ENCODE measurements around the gene INO80E. TPM values are rescaled to one million over a fixed set of nuclear protein-coding genes. Genes with fewer than 3 reads are reported as not detected.
"Not testable (repeated sequence)": the region's sequence is repeated elsewhere in the genome, so short reads cannot be mapped to it uniquely, and the experiment has no call there.

The INO80E gene
- polyA plus RNA-seq, 3 donors, result 37.3 to 69.5 (median 50.1) TPM

DNA sequence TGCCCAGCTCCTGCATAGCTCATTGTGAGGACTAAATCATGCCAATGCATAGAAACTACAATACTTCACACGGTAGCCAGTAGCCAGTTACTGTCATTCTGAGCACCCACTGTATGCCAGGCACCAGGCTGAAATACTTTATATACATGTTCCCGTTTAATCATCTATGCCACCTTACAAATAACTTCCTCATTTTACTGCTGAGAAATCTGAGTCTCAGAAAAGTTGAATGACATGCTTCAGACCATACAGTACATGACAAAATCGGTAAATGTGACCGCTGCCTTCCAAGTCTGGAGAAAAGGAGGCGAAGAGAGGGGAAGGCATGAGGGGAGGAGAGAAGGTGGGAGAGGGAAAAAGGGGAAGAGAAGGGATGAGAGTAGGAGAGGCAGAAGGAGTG is 44.2 kb downstream of the INO80E start:
- 49 to 75% (median 51%) methylated on average over 5 of the region's 5 CpGs for WGBS, 3 donors
- H3K27ac ChIP-seq (ENCODE audit: low read depth, low read length), result no peak overlapping the region

DNA sequence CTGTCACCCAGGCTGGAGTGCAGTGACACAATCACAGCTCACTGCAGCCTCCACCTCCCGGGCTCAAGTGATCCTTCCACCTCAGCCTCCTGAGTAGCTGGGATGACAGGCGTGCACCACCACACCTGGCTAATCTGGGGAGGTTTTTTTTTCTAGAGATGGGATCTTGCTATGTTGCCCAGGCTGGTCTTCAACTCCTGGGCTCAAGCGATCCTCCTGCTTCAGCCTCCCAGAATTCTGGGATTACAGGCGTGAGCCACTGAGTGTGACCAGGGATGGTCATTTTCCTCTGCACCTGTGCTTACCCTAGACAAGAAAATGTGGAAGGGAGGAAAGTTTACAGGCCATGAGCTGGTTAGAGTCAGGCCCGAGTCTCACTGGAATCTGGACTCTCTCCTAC is 44.6 kb downstream of the INO80E start:
- WGBS, 3 donors, result 86 to 91% (median 86%) methylated on average over 5 of the region's 5 CpGs
- not testable (repeated sequence) for H3K27ac ChIP-seq (ENCODE audit: low read depth, low read length)

DNA sequence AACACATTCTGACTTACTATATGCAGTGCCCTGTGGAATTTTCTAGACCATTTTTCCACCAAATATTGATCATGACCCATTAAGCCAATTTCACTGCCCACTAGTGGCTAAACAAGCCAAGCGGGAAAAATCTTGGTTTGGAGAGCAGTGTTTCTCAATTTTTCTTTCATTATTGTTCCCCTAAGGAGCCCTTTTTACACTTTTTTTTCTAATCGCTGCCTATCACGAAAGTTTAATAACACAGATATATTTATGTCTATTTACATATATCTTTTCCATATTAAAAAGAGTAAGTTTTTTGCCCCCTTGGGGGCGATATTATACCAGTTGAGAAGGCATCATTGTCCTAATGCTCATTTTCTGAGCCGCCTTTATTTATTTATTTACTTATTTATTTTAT is 45.8 kb downstream of the INO80E start:
- WGBS, 3 donors, result 16 to 24% (median 16%) methylated on average over 5 of the region's 5 CpGs
- no peak overlapping the region for H3K27ac ChIP-seq (ENCODE audit: low read depth, low read length)

DNA sequence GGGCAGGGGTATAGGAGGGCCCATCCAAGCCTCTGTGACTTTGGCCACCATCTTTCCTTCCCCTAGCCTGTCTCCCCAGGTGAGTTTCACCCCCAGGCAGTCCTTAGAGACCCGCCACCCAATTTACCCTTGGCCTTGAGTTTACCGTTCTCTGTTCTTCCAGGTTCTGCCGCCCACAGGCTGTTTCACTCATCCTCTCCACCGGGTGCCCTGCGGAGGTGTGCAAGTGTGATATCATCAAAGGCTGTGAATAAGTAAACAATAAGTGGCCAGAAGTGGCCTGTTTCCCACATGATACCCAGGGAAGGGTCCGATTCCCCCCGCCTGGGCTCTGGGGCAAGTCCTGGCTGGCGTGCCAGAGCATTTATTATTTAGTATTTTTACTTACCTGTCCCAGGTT is 50.1 kb downstream of the INO80E start:
- WGBS, 3 donors, result 44 to 84% (median 72%) methylated on average over 8 of the region's 8 CpGs
- H3K27ac ChIP-seq (ENCODE audit: low read depth, low read length), result no peak overlapping the region

DNA sequence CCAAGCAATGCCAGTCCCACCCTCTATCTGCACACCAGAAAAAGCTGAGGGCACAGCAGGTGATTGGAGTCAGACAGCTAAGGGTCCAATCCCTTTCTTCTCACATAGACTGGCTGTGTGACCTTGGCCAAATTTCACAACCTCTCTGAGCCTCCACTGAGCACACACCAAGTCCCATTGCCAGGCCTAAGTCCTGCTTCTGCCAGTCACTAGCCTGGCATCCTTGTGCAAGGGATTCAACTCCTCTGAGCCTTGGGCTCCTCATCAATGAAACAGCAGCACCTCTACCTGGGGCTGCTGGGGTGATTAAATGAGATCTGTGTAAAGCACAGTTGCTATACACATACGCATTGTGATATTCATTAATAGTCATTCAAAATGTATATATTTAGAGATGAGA is 50.5 kb downstream of the INO80E start:
- no peak overlapping the region for H3K27ac ChIP-seq (ENCODE audit: low read depth, low read length)
- 90 to 96% (median 92%) methylated on average over 1 of the region's 1 CpG for WGBS, 3 donors

DNA sequence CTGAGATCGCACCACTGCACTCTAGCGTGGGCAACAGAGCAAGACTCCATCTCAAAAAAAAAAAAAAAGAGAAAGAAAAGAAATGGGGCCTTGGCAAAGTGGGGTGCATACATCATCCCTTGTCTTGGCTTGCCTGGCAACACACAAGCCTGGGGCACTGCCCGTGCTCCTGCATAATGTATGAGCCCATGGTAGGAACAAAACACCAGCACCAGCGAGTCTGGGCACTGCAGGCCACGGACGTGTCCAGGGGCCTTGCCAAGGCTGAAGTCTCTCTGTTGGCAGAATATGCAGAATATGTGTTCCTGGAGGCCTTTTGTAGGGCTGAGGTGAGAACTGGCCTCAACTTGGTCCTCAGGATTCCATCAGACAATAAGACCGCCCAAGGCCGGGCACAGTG is 53.8 kb downstream of the INO80E start:
- WGBS, 3 donors, result 91 to 95% (median 94%) methylated on average over 8 of the region's 8 CpGs
- H3K27ac ChIP-seq (ENCODE audit: low read depth, low read length), result no peak overlapping the region

DNA sequence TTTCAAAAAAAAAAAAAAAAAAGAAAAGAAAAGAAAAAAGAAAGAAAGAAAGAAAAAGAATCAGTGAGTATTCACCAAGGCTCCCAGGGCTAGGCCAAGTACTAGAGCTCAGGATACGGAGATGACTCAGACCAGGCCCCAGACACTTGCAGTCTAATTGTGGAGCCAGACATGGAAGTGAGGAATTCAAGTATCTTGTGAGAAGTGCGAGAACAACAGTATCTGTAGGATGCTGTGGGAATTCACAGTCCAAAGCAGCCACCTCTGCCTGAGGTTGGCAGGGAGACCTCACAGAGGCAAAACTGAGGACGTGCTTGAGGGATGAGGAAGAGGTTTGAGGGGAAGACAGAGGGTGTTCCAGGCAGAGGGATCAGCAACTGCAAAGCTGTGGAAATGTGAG is 55.5 kb downstream of the INO80E start:
- H3K27ac ChIP-seq (ENCODE audit: low read depth, low read length), result no peak overlapping the region
- 74 to 89% (median 80%) methylated on average over 3 of the region's 3 CpGs for WGBS, 3 donors

DNA sequence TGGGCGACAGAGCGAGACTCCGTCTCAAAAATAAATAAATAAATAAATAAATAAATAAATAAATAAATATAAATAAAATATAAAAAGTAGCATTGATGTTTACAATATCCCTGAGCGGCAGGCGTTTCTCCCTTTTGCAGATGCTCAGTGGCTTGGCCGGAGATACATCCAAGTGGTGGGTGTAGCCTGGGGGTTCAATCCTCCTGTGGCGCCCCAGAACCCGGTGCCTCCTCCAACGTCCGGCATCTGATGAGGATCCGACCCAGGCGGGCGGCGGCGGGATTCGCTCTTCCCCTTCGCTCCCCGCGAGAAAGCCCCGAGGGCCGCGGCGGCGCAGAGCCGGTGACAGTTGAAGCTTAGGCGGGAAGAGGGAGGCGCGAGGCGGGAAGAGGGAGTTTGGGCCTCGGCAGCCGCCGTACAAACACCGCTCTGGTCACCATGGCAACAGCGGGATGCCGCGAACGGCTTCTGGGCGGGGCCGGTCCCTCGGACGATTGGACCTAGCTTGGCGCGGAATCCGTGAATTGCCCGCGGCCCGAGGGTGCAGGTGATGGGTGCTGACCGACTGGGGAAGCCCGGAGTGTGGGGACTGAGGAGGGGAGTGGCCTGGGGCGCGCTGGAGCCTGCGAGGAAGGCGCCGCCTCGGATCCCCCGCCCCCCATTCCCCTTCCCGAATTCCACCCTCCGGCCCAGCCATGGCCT is 56.8 kb downstream of the INO80E start:
- no peak overlapping the region for H3K27ac ChIP-seq (ENCODE audit: low read depth, low read length)
- 4 to 5% (median 5%) methylated on average over 49 to 58 of the region's 58 CpGs for whole genome bisulfite sequencing, 3 donors

DNA sequence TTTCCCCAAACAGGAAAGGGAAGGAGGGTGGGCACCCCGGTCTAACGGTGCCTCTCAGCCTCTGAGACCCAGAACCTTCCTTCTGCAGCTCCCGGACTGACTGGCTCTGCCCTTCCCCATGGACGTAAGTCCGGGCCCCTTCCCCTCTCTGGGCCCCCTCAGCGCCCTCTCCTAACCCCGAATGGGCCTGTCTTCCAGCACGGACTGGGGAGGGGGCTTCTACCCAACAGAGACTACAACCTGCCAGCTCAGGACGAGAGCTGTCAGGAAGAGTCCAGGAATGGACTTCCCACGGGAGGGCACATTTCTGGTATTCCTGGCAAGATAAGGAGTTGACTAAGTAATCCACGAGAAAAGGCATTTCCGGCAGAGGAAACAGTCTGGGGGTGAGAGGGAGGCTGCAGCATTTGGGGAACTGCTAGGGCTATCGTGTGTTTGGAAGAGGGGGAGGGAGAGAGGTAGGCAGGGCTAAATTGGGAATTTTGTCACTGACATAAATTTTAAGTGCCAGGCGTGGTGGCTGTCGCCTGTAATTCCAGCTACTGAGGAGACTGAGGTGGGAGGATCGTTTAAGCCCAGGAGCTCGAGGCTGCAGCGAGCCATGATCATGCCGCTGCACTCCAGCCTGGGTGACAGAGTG is 57.5 kb downstream of the INO80E start:
- WGBS, 3 donors, result 4 to 8% (median 5%) methylated on average over 19 of the region's 19 CpGs
- no peak overlapping the region for H3K27ac ChIP-seq (ENCODE audit: low read depth, low read length)

DNA sequence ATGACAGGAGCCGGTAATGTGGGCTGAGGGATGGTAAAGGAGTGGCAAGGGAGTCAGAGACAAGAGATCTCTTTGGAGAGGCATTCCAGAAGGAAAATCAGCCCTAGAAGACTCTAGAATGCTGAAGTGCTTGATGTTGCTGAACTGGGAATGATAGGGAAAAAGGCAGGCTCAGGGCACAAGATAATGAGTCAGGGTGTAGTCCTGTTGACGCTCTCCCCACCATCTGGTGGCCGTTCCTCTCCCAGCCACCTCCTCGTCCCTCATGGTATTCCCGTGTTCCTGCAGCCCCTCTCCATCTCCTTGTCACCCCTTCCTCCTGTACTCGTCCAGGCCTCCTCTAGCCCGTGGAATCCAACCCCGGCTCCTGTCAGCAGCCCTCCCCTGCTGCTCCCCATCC is 58.4 kb downstream of the INO80E start:
- 71 to 86% (median 80%) methylated on average over 7 to 8 of the region's 8 CpGs for WGBS, 3 donors
- H3K27ac ChIP-seq (ENCODE audit: low read depth, low read length), result no peak overlapping the region

DNA sequence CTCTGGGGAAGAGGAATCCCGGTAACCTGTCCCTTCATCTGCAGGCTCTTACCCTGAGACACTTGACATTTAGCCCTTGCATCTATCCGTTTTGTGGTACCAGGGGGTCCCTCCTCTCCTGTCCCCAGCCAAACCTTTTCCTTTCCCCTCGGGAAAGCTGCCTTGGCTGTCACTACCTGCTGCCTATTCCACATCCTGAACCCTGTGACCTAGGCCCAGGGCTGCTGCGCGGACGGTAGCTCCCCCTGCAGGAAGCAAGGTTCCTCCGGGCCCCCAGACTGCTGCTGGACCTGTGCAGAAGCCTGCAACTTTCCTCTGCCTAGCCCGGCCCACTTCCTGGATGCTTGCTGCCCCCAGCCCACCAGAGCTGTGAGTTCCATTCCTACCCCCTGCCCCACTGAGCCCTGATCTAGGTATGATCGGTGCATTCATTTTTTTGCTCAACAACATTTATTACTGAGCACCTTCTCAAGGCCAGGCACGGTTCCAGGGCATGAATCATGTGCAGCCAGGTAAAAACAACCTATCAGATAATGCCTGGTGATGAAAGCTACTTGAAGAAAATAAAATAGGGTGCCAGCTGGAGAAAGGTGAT is 59.0 kb downstream of the INO80E start:
- no peak overlapping the region for H3K27ac ChIP-seq (ENCODE audit: low read depth, low read length)
- 16 to 43% (median 38%) methylated on average over 10 of the region's 10 CpGs for WGBS, 3 donors

Other genes with a start within 250 kb of the INO80E start
- under 1 TPM; 0.22 to 0.97 (median 0.23) TPM for gene ZG16, start 218.0 kb upstream of the INO80E start, polyA plus RNA-seq
- 10 to 100 TPM; 19.7 to 32.1 (median 29.8) TPM for gene KIF22, start 205.5 kb upstream of the INO80E start, polyA plus RNA-seq
- 100 to 1,000 TPM in 1 of 3 donors, 10 to 100 TPM in 2; 74.2 to 137 (median 83.9) TPM for gene MAZ, start 189.7 kb upstream of the INO80E start, polyA plus RNA-seq
- gene PRRT2, start 184.0 kb upstream of the INO80E start, polyA plus RNA-seq, result 1 to 10 TPM in 1 of 3 donors, under 1 TPM in 2; 0.56 to 3.7 (median 0.95) TPM
- 10 to 100 TPM; 15.2 to 33.3 (median 18.5) TPM for gene PAGR1, start 180.1 kb upstream of the INO80E start, polyA plus RNA-seq
- gene MVP, start 175.8 kb upstream of the INO80E start, polyA plus RNA-seq, result 100 to 1,000 TPM in 2 of 3 donors, 10 to 100 TPM in 1; 90.1 to 104 (median 103) TPM
- gene CDIPT, start 133.0 kb upstream of the INO80E start, polyA plus RNA-seq, result 100 to 1,000 TPM in 2 of 3 donors, 10 to 100 TPM in 1; 84.2 to 133 (median 122) TPM
- 10 to 100 TPM in 1 of 3 donors, 1 to 10 TPM in 1, under 1 TPM in 1; 0.11 to 11.5 (median 1.4) TPM for gene SEZ6L2, start 96.7 kb upstream of the INO80E start, polyA plus RNA-seq
- gene ASPHD1, start 95.8 kb upstream of the INO80E start, polyA plus RNA-seq, result 1 to 10 TPM; 3.0 to 7.0 (median 4.5) TPM
- 10 to 100 TPM in 2 of 3 donors, 1 to 10 TPM in 1; 6.5 to 13.0 (median 10.5) TPM for gene KCTD13, start 70.0 kb upstream of the INO80E start, polyA plus RNA-seq
- 100 to 1,000 TPM in 2 of 3 donors, 10 to 100 TPM in 1; 91.4 to 182 (median 115) TPM for gene TMEM219, start 34.2 kb upstream of the INO80E start, polyA plus RNA-seq
- 10 to 100 TPM; 15.2 to 47.6 (median 32.2) TPM for gene TAOK2, start 22.4 kb upstream of the INO80E start, polyA plus RNA-seq
- 10 to 100 TPM; 10.1 to 14.8 (median 14.2) TPM for gene HIRIP3, start 624 bp upstream of the INO80E start, polyA plus RNA-seq
- 1 to 10 TPM in 1 of 3 donors, under 1 TPM in 2; 0.25 to 1.9 (median 0.38) TPM for gene DOC2A, start 14.8 kb downstream of the INO80E start, polyA plus RNA-seq
- gene C16orf92, start 27.0 kb downstream of the INO80E start, polyA plus RNA-seq, result not detected
- under 1 TPM in 1 of 3 donors, not detected in 2; 0.10 TPM for gene TLCD3B, start 35.0 kb downstream of the INO80E start, polyA plus RNA-seq
- gene ALDOA, start 69.5 kb downstream of the INO80E start, polyA plus RNA-seq, result 1,000 to 10,000 TPM in 1 of 3 donors, 100 to 1,000 TPM in 2; 551 to 1,251 (median 711) TPM
- gene PPP4C, start 79.8 kb downstream of the INO80E start, polyA plus RNA-seq, result 10 to 100 TPM; 45.7 to 93.1 (median 79.4) TPM
- 1 to 10 TPM in 1 of 3 donors, under 1 TPM in 2; 0.67 to 1.3 (median 0.73) TPM for gene TBX6, start 95.7 kb downstream of the INO80E start, polyA plus RNA-seq
- 100 to 1,000 TPM in 1 of 3 donors, 10 to 100 TPM in 2; 70.2 to 217 (median 86.0) TPM for gene YPEL3, start 100.0 kb downstream of the INO80E start, polyA plus RNA-seq
- gene GDPD3, start 117.3 kb downstream of the INO80E start, polyA plus RNA-seq, result 1 to 10 TPM; 1.2 to 5.6 (median 3.4) TPM
- 100 to 1,000 TPM in 2 of 3 donors, 10 to 100 TPM in 1; 25.2 to 143 (median 108) TPM for gene MAPK3, start 127.0 kb downstream of the INO80E start, polyA plus RNA-seq
- gene CORO1A, start 187.4 kb downstream of the INO80E start, polyA plus RNA-seq, result 10 to 100 TPM; 14.9 to 73.1 (median 72.4) TPM
- 100 to 1,000 TPM in 2 of 3 donors, 10 to 100 TPM in 1; 77.5 to 143 (median 136) TPM for gene BOLA2B, start 197.4 kb downstream of the INO80E start, polyA plus RNA-seq
- 10 to 100 TPM; 33.5 to 60.0 (median 44.0) TPM for gene SLX1A, start 197.6 kb downstream of the INO80E start, polyA plus RNA-seq
- 10 to 100 TPM in 1 of 3 donors, 1 to 10 TPM in 2; 4.9 to 20.1 (median 5.0) TPM for gene SULT1A3, start 203.0 kb downstream of the INO80E start, polyA plus RNA-seq